Measurements from ENCODE around the gene ABCC6.
"Not testable (repeated sequence)": the region's sequence is repeated elsewhere in the genome, so short reads cannot be mapped to it uniquely, and the experiment has no call there.

ABCC6 gene

GRCh38 chr16:16190546-16190945 lies 32.7 kb downstream of the ABCC6 start:
- DNase-seq (ENCODE audit: low read depth): no peak

- DNase-seq (ENCODE audit: low read depth): no peak
Observed at GRCh38 chr16:16189842-16190241, 33.5 kb downstream of the ABCC6 start.

- no peak for DNase-seq (ENCODE audit: low read depth)
Observed at GRCh38 chr16:16188827-16189226, 34.5 kb downstream of the ABCC6 start.

GRCh38 chr16:16186820-16187219 lies 36.5 kb downstream of the ABCC6 start:
- DNase-seq (ENCODE audit: low read depth): no peak

GRCh38 chr16:16185095-16185494 lies 38.2 kb downstream of the ABCC6 start:
- DNase-seq (ENCODE audit: low read depth): no peak

- no peak for DNase-seq (ENCODE audit: low read depth)
Observed at GRCh38 chr16:16184594-16184993, 38.7 kb downstream of the ABCC6 start.

- no peak for DNase-seq (ENCODE audit: low read depth)
Observed at GRCh38 chr16:16183562-16183961, 39.7 kb downstream of the ABCC6 start.

- DNase-seq (ENCODE audit: low read depth): no peak
Observed at GRCh38 chr16:16182918-16183317, 40.4 kb downstream of the ABCC6 start.

- peak; percentile 13 for DNase-seq (ENCODE audit: low read depth)
Observed at GRCh38 chr16:16181748-16182147, 41.5 kb downstream of the ABCC6 start.

GRCh38 chr16:16178455-16179162 lies 44.7 kb downstream of the ABCC6 start:
- no peak for DNase-seq (ENCODE audit: low read depth)

- DNase-seq (ENCODE audit: low read depth): no peak
Observed at GRCh38 chr16:16176328-16176727, 47.0 kb downstream of the ABCC6 start.

- no peak for DNase-seq (ENCODE audit: low read depth)
Observed at GRCh38 chr16:16175296-16175695, 48.0 kb downstream of the ABCC6 start.

GRCh38 chr16:16172991-16173390 lies 50.3 kb downstream of the ABCC6 start:
- DNase-seq (ENCODE audit: low read depth): no peak

- DNase-seq (ENCODE audit: low read depth): no peak
Observed at GRCh38 chr16:16171332-16171919, 51.9 kb downstream of the ABCC6 start.

GRCh38 chr16:16169615-16170014 lies 53.7 kb downstream of the ABCC6 start:
- DNase-seq (ENCODE audit: low read depth): no peak

GRCh38 chr16:16168431-16168830 lies 54.9 kb downstream of the ABCC6 start:
- DNase-seq (ENCODE audit: low read depth): no peak

- no peak for DNase-seq (ENCODE audit: low read depth)
Observed at GRCh38 chr16:16167927-16168326, 55.4 kb downstream of the ABCC6 start.

GRCh38 chr16:16166949-16167348 lies 56.3 kb downstream of the ABCC6 start:
- DNase-seq (ENCODE audit: low read depth): no peak

- DNase-seq (ENCODE audit: low read depth): no peak
Observed at GRCh38 chr16:16166085-16166484, 57.2 kb downstream of the ABCC6 start.

- DNase-seq (ENCODE audit: low read depth): no peak
Observed at GRCh38 chr16:16164243-16164642, 59.1 kb downstream of the ABCC6 start.

- DNase-seq (ENCODE audit: low read depth): no peak
Observed at GRCh38 chr16:16163571-16163970, 59.7 kb downstream of the ABCC6 start.

GRCh38 chr16:16163109-16163508 lies 60.2 kb downstream of the ABCC6 start:
- DNase-seq (ENCODE audit: low read depth): no peak

- DNase-seq (ENCODE audit: low read depth): no peak
Observed at GRCh38 chr16:16162591-16162990, 60.7 kb downstream of the ABCC6 start.

- not testable (repeated sequence) for DNase-seq (ENCODE audit: low read depth)
Observed at GRCh38 chr16:16161840-16162239, 61.5 kb downstream of the ABCC6 start.

All from fibroblast of gingiva (primary cell).